NCI-H446 (cell line): ENCODE results near the gene UQCRC1.

ENCODE experiments used
- DNase-seq, 2 experiments: peaks; one replicate each; lab custom pipeline; 2025; lab: John Stamatoyannopoulos, UW

The UQCRC1 gene

DNA sequence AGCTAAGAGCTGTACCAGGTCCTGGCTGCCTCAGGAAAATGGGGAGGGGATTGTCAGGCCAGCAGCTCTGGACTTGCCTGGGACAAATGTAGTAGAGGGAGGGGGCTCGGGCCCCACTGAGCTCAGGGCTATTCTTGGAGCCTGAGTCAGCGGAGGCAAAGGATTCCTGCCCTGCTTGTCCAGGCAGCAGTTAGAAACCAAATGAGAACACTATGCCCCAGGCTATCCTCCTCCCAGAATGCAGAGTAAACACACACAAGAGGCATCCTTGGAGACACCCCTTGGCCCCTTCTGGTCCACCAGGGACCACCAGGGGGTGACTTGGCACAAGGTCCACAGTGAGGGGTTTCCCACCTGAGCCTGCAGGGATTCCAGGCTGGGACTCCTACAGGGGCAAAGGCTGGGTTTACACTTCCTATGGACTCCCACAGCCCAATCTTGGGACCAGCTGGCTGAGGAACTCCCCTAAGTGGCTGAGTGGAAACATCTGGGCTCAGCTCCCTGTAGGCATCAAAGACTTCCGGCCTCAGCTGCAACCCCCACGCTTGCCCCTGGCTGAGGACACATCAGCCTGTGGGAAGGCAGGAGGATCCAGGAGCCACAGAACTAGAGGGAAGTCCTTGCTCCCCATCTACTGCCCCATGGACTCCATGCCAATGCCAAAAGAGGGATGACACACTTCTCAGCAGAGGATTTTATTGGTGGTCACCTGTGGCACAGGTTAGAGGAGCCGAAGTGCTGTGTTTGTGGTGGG lies 10.9 kb downstream of the UQCRC1 start:
- DNase-seq: no peak

DNA sequence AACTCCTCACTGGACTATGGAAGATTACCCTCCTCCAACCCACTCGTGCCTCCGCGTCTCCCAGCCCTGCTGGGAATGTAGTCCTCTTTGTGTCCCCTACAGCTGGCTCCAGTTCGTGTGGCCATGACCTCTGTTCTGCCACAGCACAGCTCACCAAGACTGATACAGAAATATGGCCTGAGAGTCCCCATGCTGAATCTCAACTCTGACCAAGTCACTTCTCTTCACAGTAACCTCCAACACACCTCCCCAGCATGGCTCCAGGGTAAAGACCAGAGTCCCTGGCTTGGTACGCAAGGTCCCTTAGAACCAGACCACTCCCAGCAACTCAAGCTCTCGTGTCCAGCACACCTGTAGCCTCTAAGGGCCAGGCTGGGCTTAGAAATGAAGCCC lies 12.0 kb downstream of the UQCRC1 start:
- DNase-seq: no peak

DNA sequence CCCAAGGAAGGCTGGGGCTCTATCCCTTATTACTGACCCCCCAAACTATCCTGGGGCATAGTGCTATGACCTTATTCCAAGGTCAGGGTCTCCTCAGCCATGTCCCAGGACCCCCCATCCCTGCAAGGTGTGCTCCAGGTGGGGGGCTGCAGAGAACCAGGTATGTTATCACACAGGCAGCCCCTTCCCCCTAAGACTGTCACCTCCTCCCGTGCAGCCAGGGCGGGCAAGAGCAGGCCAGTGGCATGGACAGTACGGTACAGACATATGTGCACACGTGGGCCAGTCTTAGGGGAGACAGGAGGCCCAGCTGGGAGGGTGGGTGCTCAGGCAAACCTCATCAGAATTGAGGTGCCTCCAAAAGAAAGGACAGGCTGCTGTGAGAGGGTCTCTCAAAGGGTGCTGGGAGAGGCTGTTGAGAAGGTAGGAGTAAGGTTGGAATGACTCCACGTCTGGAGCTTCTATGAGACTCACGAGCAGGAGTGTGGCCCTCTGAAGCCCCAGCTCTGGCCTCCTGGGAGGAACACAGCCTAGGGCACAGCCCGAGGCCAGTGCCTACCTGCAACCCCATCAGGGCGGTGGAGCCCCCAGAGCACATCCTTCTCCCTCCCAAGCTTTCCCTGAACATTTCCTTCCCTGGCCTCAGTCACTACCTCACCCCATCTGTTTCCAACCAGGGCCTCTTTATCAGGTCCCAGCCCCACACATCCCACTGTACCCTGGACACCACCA lies 12.6 kb downstream of the UQCRC1 start:
- no peak for DNase-seq

DNA sequence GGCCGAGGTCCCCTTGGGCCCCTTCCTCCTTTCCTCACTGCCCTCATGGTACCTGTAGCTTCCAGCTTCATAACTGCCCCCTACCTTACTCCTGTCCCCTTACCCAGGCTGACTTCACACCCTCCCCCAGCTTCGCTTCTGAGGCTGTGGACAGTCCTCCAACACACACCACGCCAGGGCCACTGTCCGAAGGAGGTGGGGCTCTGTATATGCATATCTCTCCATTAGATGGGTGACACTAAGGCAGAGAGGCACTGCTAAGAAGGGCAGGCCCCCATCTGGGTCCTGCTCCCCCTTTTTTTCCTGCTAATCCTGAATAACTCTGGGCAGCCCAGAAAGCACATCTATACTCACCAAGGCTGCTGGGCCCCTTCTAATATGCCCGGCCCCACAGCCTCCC lies 13.3 kb downstream of the UQCRC1 start:
- DNase-seq: no peak

DNA sequence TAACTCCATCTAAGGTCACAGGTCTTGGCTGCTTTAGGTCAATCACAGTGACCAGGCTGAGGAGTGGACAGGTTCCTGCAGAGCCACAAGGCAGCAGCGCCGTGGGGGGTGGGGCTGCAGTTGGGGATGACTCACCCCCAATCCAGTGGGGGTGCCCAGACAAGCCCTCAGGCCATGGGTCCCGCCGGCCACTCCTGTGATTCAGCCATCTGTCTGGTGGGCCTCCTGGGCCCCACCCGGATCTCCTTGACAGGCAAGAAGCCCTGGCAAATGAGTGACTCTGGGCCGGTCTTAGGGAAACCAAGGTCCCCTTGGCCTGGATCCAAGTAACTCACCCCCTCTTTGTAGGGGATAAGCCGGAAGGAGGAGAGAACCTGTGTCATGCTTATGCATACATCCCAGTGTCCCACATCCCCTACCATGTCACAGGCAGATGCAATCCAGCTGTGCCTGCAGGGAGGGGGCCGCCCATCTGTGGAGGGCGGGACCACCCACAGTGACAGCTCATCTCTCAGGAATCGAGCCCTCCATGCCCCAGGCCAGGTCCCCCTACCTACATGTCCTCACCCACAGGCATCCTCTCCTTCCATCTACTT lies 13.8 kb downstream of the UQCRC1 start:
- no peak for DNase-seq

DNA sequence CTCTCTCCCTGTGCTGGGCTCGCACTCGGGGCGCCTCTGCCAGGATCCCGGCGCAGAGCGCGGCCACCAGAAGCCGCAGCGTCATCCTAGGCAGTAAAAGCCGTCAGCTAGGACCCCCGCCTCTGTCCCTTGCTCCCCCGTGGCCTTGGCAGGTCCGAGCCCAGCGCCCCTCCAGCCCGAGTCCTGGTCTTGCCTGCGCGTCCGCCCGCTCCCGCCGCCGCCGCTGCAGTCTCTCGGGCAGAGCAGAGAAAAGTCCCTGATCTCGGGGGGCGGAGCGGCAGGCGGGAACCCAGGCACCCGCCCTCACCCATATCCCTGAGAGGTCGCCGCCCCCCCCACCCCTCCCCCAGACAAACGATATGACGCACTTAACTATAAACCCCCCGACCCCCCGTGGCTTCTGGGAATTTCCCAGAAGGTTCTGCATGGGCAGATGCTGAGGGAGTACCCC lies 14.3 kb downstream of the UQCRC1 start, which contains the start of gene COL7A1:
Gene COL7A1 (minus strand): TSS at position 255 of the 451 bp plus-strand sequence. CDS start 170 bp downstream, at position 85.
- no peak for DNase-seq

DNA sequence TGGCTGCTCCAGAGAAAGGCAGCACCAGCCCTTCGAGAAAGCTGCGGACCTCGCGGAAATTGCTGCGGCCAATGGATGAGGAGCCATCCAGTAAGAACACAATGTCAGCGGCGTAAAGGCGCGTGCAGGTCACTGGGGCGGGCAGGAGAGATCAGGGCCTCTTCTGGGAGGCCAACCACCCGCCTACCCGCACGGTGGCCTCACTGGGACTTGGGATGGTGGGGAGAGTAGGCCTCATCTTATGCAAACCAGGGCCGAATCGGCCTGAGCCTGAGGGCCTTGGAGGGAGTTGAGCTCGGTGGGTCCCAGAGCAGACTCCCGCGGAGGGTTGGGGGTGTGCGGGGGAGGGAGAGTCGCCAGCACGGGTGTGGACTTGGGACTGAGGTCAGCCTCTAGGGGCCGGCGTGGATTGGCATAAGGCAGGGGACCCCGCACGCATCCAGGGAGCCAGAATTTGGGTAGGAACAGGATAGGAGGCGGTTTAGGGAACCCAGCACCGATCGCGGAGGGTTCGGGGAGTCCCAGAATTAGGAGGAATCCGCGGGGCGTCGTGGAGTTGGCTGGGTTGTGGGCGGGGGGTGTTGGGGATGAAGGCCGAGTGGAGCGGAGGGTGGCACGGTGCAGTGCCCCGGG lies 14.9 kb downstream of the UQCRC1 start:
- DNase-seq: no peak

DNA sequence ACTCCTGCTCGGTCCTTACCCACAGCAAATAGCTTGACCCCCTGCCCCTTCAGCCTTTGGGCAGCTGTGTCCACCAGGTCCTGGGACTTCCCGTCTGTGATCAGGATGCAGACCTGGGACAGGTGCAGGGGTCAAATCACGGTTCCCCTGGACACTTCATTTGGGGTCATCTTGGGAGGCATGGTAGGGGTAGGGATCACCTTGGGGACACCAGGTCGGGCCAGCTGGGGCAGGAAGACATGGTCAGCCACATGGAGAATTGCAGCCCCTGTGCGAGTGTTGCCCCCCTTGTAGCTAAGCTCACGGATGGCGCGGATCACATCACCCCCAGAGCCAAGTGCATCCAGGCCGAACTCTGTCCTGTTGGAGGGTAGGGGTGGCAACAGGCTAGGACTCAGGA lies 16.1 kb downstream of the UQCRC1 start:
- DNase-seq: no peak

DNA sequence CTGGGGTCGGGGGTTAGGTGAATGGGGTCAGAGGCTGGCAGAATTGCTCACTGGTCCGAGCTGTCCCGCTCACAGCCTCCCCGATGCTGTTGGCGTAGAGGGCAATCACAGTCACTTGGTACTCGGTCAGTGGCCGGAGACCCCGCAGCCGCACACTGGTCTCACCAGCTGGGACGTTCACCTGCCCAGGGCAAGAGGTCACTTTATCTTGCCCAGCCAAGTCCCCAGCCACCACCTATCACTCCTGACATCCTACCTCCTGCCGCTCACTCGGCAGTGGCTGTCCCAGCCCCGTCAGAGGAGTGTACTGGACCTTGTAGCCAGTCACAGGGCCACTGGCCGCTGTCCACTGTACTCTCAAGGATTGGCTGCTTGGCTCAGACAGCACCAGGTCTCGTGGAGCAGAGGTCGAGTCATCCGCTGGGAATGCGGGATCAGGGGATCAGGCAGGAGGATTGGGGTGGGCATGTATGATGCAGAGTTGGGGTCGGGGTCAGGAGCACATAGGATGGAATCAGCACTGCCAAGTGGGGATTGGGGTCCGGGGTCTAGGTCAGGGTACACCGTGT lies 16.8 kb downstream of the UQCRC1 start:
- DNase-seq: no peak

DNA sequence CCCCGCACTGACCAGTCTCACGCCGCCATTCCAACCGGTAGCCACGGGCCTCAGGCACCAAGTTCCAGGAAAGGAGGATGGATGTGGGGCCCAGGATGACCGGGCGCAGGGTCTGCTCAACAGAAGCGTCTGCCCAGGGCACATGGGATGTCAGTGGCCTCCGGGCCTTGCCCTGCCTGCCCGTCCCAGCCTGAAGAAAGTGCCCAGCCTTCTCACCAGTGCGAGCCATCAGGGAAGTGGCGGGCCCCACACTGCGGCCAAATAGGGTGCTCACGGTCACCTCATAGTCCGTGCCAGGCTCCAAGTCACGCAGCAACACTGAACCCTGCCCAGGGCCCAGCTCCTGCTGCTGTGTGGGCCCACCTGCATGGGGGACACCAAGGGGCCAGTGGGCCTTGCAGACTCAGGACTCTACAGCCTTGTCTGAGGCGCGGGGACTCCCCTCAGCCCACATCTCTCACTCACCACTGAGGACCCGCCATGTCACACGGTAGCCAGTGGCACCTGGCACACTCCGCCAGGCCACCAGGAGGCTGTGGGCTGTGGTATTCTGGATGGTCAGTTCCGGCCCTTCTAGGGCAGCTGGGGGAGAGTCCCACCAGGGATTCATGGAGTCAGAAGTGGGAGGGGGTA lies 17.4 kb downstream of the UQCRC1 start:
- no peak for DNase-seq

DNA sequence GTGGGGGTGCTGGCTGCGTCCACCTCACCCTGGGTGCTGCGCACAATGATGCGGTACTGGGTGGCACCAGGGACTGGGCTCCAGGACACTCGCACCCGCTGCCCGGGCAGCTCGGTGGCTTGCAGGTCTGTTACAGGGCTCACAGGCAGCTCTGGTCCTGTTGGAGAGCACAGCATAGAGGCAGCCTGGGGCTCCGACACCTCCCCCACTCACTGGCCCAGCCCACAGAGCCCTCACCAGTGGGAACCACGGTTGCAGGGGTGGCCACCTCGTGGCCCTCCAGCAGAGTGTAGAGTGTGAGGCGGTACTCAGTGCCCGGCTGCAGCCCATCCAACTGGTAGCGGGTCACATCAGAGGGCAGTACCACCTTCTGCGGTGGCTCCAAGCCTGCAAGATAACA lies 18.0 kb downstream of the UQCRC1 start:
- DNase-seq: no peak

DNA sequence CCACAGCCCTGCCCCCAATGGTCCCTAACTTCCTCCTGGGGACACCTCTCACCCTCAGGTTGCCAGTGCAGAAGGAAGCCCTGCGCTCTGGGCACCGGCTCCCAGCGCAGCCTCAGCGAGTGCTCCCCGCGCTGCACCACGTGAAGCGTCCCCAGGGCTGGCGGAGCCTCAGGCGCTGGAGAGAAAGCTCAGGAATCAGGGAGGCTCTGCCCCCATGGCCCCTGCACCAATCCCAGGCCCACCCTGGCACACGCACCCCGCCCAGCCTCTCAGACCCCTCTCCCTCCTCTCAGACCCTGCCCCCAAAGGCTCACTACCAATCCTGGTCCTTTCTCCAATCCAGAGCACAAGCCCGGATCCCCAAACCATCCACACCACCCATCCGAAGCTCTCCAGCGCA lies 21.2 kb downstream of the UQCRC1 start:
- no peak for DNase-seq

DNA sequence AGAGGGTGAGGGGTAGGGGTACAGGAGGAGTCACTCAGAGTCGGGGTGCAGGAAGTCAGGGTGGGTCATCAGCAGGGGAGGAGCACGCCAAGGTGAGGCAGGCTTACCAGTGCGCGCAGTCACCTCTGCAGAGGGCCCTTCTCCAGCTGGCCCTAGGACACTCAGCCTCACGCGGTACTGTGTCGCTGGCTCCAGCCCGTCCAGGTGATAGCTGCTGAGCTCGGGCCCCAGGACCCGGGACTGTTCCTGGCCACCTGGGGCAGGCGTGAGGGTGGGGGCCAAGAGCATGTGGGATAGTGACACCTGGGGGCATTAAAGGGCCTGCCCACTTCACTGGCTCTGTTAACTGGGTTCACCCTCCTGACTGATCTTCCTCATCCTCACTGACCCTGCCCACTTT lies 21.8 kb downstream of the UQCRC1 start:
- no peak for DNase-seq

DNA sequence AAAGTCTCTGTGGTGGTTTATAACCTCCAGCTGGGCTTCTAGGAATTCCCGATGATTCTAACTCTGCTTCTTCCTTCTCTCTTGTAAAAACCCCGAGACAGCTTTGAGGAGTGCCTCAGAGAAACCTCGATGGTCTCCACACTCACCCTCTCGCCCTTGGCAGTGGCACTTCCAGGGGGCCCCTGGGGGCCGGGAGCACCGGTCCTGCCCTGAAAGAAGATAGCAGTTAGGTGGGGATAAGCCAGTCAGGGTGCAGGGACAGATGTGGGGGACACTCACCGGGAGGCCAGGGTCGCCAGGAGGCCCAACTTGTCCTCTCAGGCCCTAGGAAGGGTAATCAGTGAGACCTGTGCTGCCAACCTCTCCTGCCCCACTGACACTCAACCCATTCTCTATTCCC lies 24.0 kb downstream of the UQCRC1 start:
- no peak for DNase-seq

DNA sequence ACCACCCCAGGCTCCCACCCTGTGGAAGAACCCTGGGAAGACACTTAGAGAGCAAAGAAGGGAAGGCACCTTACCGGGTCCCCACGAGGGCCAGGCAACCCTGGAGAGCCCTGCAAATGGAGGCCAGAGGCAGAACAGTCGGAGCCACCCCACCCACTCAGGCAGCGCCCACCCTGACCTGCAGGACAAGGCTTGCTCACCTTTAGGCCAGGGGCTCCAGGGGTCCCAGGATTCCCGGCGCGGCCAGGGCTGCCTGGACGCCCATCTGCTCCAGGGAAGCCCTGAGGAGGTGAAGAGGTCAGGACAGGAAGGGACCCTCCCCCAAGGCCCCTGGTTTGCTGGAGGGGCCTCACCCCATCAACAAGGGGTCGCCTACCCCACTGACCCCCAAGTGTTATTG lies 24.6 kb downstream of the UQCRC1 start:
- DNase-seq: no peak

DNA sequence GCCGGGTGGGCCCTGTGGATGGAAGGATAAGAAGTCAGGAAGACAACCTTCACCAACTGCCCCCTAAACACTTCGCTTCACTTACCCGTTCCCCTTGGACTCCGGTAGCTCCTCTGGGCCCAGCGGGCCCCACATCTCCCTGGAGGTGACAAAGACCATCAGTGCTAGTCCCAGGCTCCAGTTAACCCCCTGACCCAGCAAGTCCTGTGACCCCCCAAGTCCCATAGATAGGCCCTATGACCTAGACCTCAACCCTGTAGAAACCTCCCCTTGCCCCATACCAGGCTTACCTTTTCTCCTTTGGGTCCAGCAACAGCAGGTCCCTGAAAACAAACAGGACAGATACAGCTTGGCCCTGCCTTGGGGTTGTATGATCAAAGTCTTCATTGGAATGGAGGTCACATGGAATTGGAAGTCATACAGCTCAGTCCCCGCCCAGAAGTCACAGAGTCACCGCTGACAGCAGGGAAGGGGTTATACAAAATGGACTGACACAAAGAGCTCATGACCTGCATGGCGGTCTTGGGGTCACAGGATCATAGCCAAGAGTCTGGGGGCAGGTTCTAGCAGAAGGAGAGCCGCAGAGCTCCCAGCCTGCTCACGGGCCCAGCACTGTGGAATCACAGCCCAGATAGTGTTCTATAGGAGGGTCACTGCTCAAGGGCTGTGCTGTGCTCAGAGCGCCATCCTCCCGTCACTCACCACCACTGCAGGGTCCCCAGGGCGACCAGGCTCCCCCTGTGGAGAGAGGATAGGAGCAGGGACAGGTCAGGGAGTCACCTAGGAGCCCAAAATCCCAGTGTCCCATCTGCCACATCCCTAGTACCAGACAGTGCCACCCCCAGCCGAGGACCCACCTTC lies 27.6 kb downstream of the UQCRC1 start:
- no peak for DNase-seq

DNA sequence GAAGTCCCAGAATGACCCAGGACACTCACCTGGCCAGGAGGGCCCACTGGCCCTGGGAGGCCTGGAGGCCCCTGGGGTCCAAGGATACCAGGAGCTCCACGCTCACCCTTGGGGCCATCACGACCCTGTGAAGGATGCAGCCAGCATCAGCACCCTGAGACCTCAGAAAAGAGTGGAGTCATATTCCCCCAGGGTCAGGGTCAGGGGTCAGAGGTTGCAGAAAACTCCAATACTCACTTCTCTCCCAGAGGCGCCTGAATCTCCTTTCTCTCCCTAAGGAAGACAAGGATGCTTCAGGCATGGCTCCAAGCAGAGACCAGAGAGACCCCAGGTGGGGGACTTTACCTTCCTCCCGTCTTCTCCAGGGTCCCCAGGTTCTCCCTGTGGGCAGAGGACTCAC lies 32.8 kb downstream of the UQCRC1 start:
- no peak for DNase-seq

DNA sequence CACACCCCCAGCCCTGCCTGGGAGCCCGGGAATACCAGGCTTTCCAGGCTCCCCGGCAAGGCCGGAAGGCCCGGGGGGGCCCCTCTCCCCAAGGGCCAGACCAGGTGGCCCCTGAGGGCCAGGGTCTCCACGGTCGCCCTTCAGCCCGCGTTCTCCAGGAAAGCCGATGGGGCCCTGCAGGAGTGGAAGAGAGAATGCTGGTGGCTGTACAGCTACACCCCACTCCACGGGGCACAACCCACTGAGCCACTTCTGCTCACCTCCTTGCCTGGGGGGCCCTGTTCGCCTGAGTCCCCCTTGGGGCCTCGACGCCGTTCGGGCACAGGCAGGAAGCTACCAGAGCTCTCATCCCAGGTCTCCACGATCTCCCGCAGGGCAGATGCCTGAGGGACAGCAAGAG lies 34.1 kb downstream of the UQCRC1 start:
- no peak for DNase-seq

DNA sequence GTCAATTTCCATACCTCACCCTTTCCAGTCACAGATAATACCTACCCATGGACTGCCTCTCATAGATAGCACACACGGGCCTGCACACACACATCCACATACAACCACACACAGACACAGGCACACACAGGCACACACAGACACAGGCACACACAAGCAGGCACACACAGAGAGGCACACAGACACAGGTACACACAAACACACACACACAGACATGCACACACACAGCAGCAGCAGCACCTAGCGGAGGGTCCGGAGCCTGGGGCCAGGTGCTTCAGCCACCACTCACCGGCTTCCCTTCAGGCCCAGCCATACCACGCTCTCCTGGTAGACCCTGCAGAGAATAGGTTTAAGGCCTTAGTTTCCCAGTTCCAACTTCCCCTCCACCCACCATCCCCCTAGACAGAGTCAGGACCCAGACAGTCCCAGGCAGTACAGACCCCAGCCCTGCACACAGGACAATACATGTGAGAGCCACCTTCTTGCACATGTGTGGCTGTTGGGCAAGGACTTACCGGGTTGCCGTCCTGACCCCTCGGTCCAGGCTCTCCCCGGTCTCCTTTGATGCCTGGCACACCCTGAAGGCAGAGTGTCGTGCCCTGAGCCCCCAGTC lies 35.4 kb downstream of the UQCRC1 start:
- no peak for DNase-seq

DNA sequence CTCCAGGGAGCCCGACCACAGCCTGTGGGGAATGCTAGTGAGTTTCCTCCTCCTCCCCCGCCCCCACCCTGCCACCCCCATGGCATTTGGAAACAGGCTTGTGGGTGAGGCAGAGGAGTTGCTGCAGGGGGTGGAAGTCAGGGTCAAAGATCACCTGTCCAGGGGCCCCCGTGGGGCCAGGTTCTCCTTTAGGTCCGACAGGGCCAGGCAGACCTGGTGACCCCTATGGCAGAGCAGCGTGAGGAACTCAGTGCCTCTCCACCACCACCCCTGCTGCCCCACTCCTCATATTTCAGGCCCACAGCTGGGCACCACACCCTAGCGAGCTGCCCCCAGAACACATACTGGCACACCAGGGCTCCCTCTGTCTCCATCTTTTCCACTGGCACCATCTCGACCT lies 36.9 kb downstream of the UQCRC1 start:
- no peak for DNase-seq
